OCI-LY7 (cell line): ENCODE results near the gene SIRPG. TPM values are rescaled to one million over a fixed set of nuclear protein-coding genes. Genes with fewer than 3 reads are reported as not detected.
"Not testable (repeated sequence)": the region's sequence is repeated elsewhere in the genome, so short reads cannot be mapped to it uniquely, and the experiment has no call there.

Source experiments
- BruUV-seq: library from RNA; stranded (reverse); fragments of 400-500 nt; replicated peaks from 2 replicates; lab custom pipeline; 2021; lab: Mats Ljungman, UMichigan
- CTCF ChIA-PET: fragments of 300-600 bp; sonication (Branson Sonifier 250); formaldehyde crosslinking; loops from one replicate; lab custom pipeline; 2022; ENCODE audit warnings: antibody characterized with exemption; ENCODE audit not compliant: unreplicated experiment; lab: Charles Lee
- POLR2A ChIA-PET: fragments of 300-600 bp; sonication (Branson Sonifier 250); formaldehyde crosslinking; loops from one replicate; lab custom pipeline; 2022; ENCODE audit warnings: antibody characterized with exemption; lab: Charles Lee
- DNase-seq: peaks from one replicate; pipeline ENCODE4 v3.0.0-alpha.2; 2015; ENCODE audit warnings: low spot score
- H2AFZ ChIP-seq: fragments of 200-600 bp; sonication (generic), shearing (Covaris generic); 2 replicates; pipeline ENCODE4 v1.6.1; 2014; ENCODE audit warnings: mild to moderate bottlenecking, antibody characterized with exemption, low read length, moderate library complexity
- H3K27ac ChIP-seq: fragments of 200-600 bp; sonication (generic); 2 replicates; pipeline ENCODE4 v1.5.1; 2014; ENCODE audit warnings: mixed run types, low read depth, mild to moderate bottlenecking, moderate library complexity, low read length, inconsistent platforms; ENCODE audit not compliant: poor library complexity, severe bottlenecking
- H3K36me3 ChIP-seq: fragments of 200-600 bp; sonication (generic); 2 replicates; pipeline ENCODE4 v1.6.1; 2014; ENCODE audit warnings: mild to moderate bottlenecking, antibody characterized with exemption, low read length, moderate library complexity, mixed read lengths; ENCODE audit not compliant: insufficient read depth
- H3K4me1 ChIP-seq: fragments of 200-600 bp; sonication (generic); 2 replicates; pipeline ENCODE4 v1.5.1; 2014; ENCODE audit warnings: mild to moderate bottlenecking, low read length; ENCODE audit not compliant: insufficient read depth, poor library complexity, severe bottlenecking
- H3K4me2 ChIP-seq: fragments of 200-600 bp; sonication (generic); 2 replicates; pipeline ENCODE4 v1.6.1; 2014; ENCODE audit warnings: mild to moderate bottlenecking, low read length
- H3K4me3 ChIP-seq: fragments of 200-600 bp; sonication (generic); 2 replicates; pipeline ENCODE4 v1.5.1; 2014; ENCODE audit warnings: mild to moderate bottlenecking, low read depth, low read length; ENCODE audit not compliant: poor library complexity, severe bottlenecking
- H3K79me2 ChIP-seq: fragments of 200-600 bp; sonication (generic); 2 replicates; pipeline ENCODE4 v1.6.1; 2016; ENCODE audit warnings: low read depth, mild to moderate bottlenecking, low read length, moderate library complexity, mixed read lengths; ENCODE audit not compliant: insufficient read depth
- H3K9me2 ChIP-seq: fragments of 200-600 bp; sonication (generic); 2 replicates; pipeline ENCODE4 v1.6.1; 2016; ENCODE audit warnings: mild to moderate bottlenecking, low read length, mixed read lengths; ENCODE audit not compliant: insufficient read depth
- H3K9me3 ChIP-seq: fragments of 200-600 bp; sonication (generic); 2 replicates; pipeline ENCODE4 v1.6.1; 2014; ENCODE audit warnings: mild to moderate bottlenecking, mixed run types, low read length, mixed read lengths
- H4K20me1 ChIP-seq: fragments of 200-600 bp; sonication (generic); 2 replicates; pipeline ENCODE4 v1.6.1; 2014; ENCODE audit warnings: mild to moderate bottlenecking, antibody characterized with exemption, low read length, moderate library complexity, mixed read lengths; ENCODE audit not compliant: insufficient read depth
- EZH2phosphoT487 ChIP-seq: fragments of 200-600 bp; sonication (generic); IDR thresholded peaks from 2 replicates; pipeline ENCODE4 v1.6.1; 2018; ENCODE audit warnings: low read depth, borderline replicate concordance, mild to moderate bottlenecking, mixed run types, antibody characterized with exemption, low read length, moderate library complexity, mixed read lengths
- intact Hi-C: fragments of 100-400 bp; cut with micrococcal nuclease; formaldehyde crosslinking; loops from one replicate; pipeline ENCODE4 v1.10.0; 2022; ENCODE audit not compliant: unreplicated experiment
- total RNA-seq, 2 experiments: library from RNA; depleted of rRNA in 1 of 2; stranded (reverse); fragments of >200 nt in 1 of 2; shearing (Covaris generic) in 1 of 2; gene quantifications; 2 replicates each; pipeline ENCODE4 v1.2.3, GENCODE V29; 2014 to 2022
- TF ChIP-seq, protein P1 (sequence below): fragments of 200-600 bp; sonication (generic); conservative IDR thresholded peaks from 2 replicates; pipeline ENCODE4 v1.5.1; 2014; ENCODE audit warnings: mild to moderate bottlenecking, antibody characterized with exemption, low read length, moderate library complexity, mixed read lengths

Gene SIRPG
- total RNA-seq, 2 experiments from 2014 or later, result not detected

GRCh38 chr20:1618479-1618878 lies 39.1 kb downstream of the SIRPG start:
- ChIA-PET CTCF (no interaction called here), POLR2A (no interaction called here)
- DNase-seq, result no peak
- Histone ChIP-seq H3K4me2 (no peak overlapping the region), H3K4me1 (no peaks in the 10 kb centered on the region), H2AFZ (no peak overlapping the region), H3K27ac (no peak overlapping the region), H3K9me2 (no peaks in the 10 kb centered on the region), H4K20me1 (no peaks in the 10 kb centered on the region), H3K4me3 (no peak overlapping the region), H3K9me3 (no peaks in the 10 kb centered on the region), H3K36me3 (no peaks in the 10 kb centered on the region), H3K79me2 (no peaks in the 10 kb centered on the region)
- no TSS peak for BruUV-seq
- intact Hi-C loops, result no loop called here
- TF ChIP-seq, protein P1, sequence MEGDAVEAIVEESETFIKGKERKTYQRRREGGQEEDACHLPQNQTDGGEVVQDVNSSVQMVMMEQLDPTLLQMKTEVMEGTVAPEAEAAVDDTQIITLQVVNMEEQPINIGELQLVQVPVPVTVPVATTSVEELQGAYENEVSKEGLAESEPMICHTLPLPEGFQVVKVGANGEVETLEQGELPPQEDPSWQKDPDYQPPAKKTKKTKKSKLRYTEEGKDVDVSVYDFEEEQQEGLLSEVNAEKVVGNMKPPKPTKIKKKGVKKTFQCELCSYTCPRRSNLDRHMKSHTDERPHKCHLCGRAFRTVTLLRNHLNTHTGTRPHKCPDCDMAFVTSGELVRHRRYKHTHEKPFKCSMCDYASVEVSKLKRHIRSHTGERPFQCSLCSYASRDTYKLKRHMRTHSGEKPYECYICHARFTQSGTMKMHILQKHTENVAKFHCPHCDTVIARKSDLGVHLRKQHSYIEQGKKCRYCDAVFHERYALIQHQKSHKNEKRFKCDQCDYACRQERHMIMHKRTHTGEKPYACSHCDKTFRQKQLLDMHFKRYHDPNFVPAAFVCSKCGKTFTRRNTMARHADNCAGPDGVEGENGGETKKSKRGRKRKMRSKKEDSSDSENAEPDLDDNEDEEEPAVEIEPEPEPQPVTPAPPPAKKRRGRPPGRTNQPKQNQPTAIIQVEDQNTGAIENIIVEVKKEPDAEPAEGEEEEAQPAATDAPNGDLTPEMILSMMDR, result no peak
- no peak for TF ChIP-seq EZH2phosphoT487

DNA sequence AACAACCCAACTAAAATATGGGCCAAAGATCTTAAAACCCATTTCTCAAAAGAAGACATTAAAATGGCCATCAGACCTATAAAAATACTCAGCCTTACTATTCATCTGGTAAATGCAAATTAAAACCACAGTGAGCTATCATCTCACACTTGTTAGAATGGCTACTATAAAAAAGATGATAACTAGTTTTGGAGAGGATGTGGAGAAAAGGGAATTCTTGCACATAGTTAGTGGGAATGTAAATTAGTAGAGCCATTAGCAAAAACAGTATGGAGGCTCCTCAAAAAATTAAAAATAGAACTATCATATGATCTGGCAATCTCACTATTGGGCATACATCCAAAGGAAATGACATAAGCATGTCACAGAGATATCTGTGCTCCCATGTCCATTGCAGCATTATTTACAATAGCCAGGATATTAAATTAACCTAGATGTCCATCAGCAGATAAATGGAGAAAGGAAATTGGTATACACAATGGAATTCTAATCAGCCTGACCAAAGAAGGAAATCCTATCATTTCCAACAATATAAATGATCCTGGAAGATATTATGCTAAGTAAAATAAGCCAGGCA lies 40.6 kb downstream of the SIRPG start:
- Histone ChIP-seq H3K36me3 (no peaks in the 10 kb centered on the region), H3K9me3 (no peaks in the 10 kb centered on the region), H3K79me2 (no peaks in the 10 kb centered on the region), H4K20me1 (no peaks in the 10 kb centered on the region), H3K4me1 (no peaks in the 10 kb centered on the region), H3K4me3 (no peak overlapping the region), H2AFZ (no peak overlapping the region), H3K27ac (no peak overlapping the region), H3K4me2 (no peak overlapping the region), H3K9me2 (no peaks in the 10 kb centered on the region)
- intact Hi-C loops, result no loop called here
- TF ChIP-seq, protein P1, result no peak
- no peak for TF ChIP-seq EZH2phosphoT487
- POLR2A ChIA-PET, result no interaction called here
- DNase-seq, result no peak
- CTCF ChIA-PET, result no interaction called here
- BruUV-seq, result no TSS peak

DNA sequence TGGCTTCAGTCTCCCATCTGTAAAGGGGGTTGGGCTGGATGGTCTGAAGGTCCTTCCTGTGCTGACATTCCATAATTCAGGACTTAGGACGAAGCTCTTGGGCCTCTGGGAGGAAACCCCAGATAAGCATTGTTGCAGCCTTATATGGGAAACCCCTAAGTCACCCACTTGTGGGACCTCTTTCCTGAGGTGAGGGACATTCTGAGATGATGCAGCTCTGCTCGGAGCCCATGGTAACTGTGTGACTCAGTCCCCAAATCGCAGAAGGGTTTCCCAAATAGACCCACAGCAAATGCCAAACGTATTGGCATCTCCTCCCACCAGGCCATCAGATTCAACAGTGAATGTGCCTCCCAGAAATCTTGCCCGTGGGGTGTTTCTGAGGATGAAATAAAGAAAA lies 47.2 kb downstream of the SIRPG start:
- H2AFZ ChIP-seq, DNase-seq, CTCF ChIA-PET, H3K4me1 ChIP-seq, H3K4me2 ChIP-seq, H4K20me1 ChIP-seq, BruUV-seq, H3K4me3 ChIP-seq, H3K9me2 ChIP-seq, H3K9me3 ChIP-seq, POLR2A ChIA-PET, H3K79me2 ChIP-seq, intact Hi-C loops, H3K27ac ChIP-seq, H3K36me3 ChIP-seq: not testable (repeated sequence)

- intact Hi-C loops, DNase-seq, H4K20me1 ChIP-seq, H3K79me2 ChIP-seq, H3K4me2 ChIP-seq, H3K36me3 ChIP-seq, H3K4me1 ChIP-seq, H3K4me3 ChIP-seq, CTCF ChIA-PET, BruUV-seq, H3K27ac ChIP-seq, H3K9me2 ChIP-seq, POLR2A ChIA-PET, H3K9me3 ChIP-seq, H2AFZ ChIP-seq: not testable (repeated sequence)
Measured at GRCh38 chr20:1608678-1609347, 48.8 kb downstream of the SIRPG start.
